HG03575 (cell line): Measurements from ENCODE around the gene UTP4.
A peak's percentile ranks its signal among the peaks of the same experiment; 100 is the strongest.

Source experiments
- ATAC-seq: cut with Tn5 transposase; IDR thresholded peaks from one replicate; pipeline ENCODE4 v1.9.1; 2021; ENCODE audit not compliant: unreplicated experiment, insufficient number of reproducible peaks, low FRiP score; ENCODE audit errors: extremely low read depth

The UTP4 gene

DNA sequence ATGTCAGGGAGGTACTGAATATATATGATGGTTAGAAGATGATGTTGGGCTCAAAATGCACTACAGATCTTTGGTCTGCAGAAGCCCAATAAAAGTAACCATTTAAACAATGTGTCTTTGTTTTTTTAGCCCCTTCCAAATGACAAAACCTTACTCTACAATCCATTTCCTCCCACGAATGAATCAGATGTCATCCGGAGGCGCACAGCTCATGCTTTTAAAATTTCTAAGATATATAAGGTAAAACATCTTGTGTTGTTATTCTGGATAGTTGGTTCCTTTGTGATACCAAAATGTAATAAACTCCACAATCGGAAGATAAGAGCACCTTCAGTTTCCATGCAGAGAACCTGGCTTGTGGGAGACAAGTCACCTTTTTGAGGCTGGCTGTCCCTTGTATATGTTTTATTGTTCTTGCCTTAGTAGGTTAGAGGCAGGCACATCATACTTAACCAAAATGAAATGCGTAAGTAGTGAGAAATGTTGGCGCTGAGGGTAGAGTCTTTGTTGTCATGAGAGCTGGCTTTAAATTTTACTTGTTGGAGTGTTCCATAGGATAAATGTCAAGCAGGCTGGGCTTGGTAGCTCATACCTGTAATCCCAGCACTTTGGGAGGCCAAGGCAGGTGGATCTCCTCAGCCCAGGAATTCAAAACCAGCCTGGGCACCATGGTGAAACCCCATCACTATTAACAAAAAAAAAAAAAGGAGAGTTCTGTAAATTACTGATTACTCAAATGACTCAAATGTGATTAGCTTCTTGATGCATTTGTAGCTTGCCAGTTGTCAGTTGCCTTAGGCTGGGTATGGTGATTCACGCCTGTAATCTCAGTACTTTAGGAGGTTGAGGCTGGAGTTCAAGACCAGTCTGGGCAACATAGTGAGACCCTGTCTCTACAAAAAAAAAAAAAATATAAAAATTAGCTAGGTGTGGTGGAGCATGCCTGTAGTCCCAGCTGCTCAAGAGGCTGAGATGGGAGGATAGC, 34.8 kb downstream of the UTP4 start:
- ATAC-seq = no peak

DNA sequence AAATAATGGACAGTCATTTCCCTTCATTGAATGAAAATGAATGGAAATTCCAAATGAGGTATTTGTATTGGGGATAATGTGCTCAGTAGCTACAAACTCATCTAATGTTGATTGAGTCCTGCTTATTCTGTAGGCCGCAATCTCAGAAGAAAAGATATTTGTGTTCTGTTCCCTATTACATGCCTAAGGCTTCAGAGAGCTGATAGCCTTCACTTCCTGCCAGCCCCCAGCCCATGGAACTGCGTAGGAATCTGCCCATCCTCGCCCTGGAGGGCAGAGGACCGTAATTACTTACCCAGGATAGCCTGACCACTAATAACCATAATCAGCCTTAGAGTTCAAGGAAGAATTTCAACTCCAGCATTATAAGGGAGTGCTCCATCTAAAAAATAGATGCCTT, 36.6 kb downstream of the UTP4 start:
- no peak for ATAC-seq

DNA sequence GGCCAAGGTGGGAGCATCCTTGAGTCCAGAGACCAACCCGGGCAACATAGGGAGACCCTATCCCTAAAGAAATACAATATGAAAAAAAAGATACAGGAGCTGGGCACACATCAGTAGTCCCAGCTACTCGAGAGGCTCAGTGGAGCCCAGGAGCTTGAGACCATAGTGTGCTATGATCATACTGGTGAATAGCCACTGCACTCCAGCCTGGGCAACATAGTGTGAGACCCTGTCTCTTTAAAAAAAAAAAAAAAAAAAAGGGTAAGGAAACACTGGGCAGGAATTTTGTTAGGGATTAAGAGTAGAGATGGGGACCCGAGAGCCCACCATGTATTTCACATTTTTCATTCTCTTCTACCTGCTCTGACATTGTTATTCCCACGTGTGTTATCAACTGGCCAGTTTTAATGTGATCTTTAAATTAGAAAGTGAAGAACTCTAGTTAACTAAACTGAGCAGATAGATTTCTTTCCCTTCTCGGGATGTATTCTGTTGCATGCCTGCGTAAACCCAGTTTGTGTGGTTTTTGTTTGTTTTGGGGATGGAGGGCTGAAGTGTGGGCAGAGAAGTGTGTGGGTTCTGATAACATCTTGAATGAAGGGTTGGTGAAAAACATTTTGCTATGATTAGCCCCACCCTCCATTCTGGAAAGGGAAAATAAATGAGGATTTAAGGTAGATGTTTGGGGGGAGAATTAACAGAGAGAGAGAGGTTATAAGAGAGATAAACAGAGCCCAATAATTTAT, 37.3 kb downstream of the UTP4 start:
- ATAC-seq = no peak

DNA sequence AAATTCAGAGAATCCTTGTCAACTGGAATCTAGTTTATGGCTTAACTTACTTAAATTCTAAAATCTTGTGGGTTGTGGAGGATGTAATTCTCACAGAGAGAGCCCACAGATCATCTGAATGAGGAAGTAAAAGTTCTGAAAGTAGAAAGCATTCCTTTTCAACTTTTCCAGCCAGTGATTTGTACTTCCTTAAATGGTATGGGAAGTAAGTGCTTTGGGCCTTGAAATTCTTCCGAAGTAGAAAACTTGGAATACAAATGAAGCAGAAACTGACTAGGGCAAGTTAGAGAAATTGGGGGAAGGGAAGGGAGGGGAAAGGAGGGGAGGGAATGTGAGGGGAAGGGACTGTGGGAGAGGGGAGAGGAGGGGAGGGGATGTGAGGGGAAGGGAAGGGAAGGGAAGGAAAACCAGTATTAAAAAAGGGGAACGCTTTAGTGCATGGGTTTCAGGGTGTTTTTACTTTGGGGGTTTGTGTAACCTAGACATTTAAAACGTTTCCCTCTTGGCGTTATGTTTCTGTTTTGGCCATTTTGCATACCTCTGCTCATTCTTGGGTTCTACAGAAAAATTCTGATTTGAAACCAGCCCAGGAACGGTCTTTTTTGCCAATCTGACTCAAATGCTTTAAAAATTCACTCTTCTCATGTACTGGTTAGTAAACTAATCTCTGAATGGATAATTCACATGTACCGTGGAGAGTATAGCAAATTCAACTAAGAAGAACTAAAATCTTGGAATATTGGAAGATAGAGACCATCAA, 39.1 kb downstream of the UTP4 start:
- no peak for ATAC-seq

DNA sequence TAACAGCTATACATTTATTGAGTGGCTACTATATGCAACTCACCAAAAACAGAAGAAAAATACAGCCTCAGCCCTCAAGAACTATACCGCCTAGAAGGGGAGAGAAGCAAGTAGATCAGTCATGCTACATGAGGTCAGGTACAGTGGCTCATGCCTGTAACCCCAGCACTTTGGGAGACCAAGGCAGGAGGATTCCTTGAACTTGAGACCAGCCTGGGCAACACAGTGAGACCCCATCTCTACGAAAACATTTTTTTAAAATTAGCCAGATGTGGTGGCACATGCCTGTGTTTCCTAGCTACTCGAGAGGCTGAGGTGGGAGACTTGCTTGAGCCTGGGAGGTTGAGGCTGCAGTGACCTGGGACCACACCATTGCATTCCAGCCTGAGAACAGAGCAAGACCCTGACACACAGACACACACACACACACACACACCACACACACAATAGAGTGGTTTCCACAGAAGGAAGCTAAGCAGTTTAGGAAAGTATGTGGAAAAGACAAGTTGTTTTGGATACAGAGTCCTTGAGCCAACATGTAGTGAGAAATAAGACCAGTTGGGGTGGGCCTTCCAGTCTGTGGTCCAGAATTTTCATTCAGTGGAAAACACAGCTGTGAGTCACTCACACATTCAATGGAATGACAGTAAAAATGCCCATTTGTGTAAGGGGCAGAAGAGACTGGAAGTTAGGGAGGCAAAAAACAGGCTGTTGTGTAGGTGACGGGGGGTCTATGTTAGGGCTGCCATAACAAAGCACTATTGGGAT, 43.8 kb downstream of the UTP4 start:
- ATAC-seq = no peak

DNA sequence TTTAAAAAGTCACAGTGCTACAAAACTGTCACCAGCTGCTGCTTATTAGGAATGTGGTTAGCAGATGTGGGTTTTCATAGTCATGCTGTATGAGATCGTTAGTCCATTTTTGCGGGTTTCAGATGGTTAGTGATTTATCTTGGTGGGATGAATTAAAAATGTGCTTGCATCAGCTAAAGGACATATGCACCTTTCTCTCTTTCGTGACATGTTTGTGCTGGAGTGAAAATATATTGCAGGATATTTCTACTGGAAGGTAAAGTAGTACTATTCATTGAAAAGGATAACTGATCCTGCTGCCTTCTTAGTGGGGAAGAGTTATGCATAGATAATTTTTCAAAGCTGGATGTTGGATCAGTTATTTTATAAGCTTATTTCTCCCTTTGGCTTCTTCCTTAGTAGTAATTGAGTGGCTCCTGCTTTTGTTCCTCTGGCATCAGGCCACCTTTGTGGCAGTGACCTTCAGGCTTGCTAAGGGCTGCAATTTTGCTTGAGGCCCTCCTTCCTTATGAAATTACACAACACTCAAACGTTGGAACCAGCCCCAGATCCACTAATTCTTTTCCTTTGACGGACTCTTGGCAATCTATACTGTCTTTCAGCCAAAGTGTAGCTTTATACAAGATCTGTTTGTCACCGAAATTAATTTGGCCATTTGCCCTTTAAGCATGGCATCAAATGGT, 47.0 kb downstream of the UTP4 start:
- ATAC-seq = no peak

DNA sequence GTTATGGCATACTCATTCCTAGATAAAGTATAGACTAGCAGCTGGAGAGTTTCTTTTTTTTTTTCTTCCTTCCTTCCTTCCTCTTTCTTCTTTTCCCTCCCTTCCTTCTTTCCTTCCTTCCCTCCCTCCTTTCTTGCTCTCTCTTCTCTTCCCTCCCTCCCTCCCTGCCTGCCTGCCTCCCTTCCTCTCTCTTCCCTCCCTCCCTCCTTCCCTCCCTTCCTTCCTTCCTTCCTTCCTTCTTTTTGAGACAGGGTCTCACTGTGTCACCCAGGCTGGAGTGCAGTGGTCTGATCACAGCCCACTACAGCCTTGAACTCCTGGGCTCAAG, 47.5 kb downstream of the UTP4 start:
- no peak for ATAC-seq

DNA sequence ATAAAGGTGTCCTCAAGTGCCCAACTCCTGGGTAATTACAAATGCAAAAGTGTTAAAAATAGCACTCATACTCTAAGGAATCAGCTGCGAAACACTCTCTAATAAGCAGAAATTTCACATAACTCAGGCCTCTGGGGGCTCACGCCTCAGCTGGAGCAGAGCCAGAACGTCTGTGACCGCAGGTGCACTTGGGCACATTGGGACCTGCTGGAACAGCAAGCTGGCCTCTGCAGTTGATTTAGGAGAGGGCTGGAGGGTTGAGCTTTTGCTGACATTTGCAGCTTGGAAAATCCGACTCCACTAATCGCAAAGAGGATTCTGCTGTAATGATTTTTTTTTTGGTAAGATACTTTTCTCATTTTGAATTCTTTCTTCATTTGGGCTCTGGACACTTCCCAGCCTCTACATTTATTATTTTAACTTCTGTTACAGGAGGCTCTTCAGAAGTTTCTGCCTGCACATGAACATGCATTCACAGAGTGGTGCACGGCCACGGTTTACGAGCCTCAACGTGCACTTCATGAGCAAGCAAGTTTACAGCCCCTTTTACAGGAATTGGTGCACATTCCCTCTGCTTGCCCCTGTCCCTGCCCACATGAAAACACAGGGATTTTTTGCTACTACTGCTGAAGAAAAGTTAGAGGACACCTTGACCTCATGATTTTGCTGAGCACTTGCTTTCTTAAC, 50.4 kb downstream of the UTP4 start:
- ATAC-seq = no peak

DNA sequence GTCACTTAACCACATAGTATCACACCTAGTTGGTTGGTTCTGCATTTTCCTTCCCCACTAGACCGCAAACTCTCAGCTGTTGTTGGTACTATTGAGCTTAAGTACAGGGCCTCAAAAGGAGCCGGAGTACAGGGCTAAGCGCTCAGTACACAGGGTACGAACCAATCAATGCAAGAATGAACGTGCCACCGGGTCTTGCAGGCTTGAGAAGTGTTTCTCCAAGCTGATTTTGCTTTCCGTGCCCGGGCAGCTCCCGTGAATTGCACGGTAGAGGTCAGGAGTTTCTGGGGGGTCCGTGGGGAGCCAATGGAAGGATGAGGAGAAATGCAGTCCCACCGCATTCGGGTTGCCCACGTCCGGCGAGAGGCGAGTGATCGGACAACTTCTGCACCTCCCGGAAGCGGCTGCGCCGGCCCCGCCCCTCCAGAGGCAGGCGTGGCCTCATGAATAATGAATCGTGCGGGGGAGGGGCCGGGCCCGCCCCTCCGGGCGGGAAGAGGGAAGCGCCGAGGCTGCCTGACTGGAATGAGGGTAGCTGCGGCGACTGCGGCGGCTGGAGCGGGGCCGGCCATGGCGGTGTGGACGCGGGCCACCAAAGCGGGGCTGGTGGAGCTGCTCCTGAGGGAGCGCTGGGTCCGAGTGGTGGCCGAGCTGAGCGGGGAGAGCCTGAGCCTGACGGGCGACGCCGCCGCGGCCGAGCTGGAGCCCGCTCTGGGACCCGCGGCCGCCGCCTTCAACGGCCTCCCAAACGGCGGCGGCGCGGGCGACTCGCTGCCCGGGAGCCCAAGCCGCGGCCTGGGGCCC, 54.4 kb downstream of the UTP4 start, which contains the start of gene SNTB2:
Gene SNTB2 (plus strand): TSS at position 523 of the 804 bp plus-strand sequence. CDS start 3 bp downstream, at position 526.
- ATAC-seq = peak; percentile 49

DNA sequence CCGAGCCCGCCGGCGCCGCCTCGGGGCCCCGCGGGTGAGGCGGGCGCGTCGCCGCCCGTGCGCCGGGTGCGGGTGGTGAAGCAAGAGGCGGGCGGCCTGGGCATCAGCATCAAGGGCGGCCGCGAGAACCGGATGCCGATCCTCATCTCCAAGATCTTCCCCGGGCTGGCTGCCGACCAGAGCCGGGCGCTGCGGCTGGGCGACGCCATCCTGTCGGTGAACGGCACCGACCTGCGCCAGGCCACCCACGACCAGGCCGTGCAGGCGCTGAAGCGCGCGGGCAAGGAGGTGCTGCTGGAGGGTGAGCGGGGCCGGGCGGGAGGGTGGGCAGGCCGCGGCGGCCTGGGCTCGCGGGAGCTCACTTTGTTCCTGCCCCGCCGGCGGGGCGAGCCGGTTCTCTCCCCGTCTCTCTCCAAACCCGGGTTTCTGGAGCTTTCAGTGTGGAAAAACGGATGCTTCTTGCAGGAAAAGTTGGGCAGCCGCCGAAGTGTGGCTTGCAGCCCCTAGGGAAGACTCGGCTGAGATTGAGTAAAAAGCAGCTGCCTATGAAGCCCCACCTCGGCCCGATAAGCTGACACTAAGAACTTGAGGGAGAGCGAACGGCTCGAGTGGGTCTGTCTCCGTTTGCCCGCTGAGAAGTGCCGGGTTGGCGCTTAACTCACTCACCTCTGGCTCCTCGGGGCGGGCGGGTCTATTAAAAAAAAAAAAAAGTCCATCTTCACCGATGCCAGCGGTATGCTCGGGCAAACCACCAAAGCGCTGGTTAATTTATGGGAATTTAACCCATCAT, 55.2 kb downstream of the UTP4 start:
- no peak for ATAC-seq

DNA sequence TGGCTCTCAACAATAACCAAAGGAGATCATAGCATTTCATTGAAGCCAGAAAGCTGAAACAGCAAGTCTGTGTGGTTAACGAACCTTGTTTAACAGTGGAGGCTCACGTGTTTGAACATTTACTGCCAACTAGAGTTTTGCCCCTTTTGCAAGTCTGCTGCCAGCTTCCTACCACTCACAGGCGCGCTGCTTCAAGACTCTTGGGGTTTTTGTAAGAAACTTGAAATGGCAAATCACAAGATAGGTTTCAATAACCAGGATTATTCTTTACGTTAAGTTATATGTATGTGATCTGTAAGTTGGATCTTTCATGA, 55.7 kb downstream of the UTP4 start:
- ATAC-seq = no peak

DNA sequence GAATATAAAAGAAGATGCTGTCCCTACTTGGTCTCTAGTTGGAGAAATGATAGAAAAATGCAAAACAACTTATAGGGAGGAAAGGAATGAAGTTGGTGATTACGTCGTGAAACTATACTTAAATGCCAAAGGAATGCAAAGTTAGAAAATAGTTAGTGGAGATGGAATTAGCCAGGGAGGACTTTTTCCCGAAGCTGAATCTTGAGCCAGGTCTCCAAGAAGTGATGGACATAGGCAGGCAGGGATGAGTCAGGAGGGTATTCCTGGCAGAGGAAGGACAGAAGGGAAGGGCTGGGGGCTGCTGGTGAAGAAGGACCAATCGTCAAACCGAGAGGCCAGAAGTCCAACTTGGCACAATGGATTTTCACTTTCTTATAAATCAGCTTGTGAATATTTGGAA, 56.3 kb downstream of the UTP4 start:
- no peak for ATAC-seq

DNA sequence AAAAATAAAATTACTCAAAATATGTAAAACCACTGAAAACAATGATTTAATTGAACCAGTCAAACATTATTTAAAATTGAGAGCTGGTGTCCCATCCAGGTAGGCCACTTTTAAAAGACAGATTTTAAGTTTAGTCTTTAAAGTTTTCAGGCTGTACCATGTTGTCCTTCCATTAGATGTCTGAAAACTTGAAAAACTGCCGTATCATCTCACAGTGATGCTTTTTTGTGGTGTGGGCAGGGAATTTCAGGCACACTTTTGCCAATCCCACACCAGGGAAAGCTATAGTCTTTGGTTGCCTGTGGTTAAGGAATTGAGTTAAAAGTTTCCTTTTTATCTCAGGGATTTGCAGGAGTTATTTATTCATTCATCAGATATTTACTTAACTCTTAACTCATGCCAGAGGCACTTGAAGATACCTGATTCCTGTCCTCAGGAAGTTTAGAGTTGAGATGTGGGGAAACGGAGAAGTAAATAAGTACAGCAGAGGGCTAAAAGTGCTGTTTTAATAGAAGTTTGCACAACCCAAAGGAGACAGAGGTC, 57.7 kb downstream of the UTP4 start:
- no peak for ATAC-seq

DNA sequence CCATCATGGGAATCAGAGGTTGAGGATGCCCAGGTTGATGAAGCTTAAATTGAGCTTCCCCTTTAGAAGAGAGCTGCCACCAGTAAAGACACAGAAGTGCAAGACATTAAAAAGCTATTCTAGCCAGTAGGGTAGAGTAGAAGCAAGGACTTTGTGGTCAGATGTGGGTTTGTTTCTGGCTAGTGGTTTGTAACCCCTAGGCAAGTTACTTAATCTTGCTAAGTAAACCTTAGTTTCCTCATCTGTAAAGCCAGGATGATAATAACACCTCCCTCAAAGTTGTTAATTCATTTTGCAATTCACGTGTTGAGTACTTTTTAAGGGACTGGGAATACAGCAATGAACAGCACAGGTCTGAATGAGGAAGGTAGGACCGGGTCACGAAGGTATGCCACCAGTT, 58.1 kb downstream of the UTP4 start:
- no peak for ATAC-seq

DNA sequence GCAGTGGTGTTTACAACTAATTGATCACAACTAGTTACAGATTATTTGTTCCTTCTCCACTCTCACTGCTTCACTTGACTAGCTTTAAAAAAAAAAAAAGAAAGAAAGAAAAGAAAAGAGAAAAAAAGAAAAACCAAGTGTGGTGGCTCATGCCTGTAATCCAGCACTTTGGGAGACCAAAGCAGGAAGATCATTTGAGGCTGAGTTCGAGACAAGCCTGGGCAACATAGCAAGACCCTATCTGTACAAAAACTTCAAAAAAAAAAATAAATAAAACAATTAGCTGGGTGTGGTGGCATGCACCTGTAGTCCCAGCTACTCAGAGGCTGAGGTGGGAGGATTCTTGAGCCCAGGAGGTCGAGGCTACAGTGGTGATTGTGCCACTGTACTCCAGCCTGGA, 58.7 kb downstream of the UTP4 start:
- ATAC-seq = no peak

DNA sequence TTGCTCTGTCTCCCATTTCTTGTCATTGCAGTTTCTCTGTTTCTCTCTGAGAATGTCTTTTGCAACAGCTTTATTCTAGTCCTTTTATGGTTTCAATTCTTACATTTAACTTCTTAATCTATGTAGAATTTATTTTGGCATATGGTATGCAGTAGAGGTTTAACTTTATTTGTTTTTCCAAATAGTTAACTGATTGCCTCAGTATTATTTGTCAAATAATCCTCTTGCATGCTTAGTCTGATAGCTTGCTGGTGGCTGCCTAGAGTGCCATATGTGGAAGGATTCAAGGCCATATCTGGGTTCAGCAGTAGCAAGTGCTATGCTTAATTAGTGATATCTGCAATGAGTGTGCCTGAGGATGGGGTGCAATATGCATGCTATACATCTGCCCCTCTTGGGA, 61.4 kb downstream of the UTP4 start:
- ATAC-seq = no peak
